Endothelial cell of umbilical vein (primary cell): Measurements from ENCODE around the gene ZNF311. TPM values are rescaled to one million over a fixed set of nuclear protein-coding genes. Genes with fewer than 3 reads are reported as not detected.

Experiments used
- BruUV-seq: library from RNA; stranded (reverse); fragments of 400-500 nt; replicated peaks from 2 replicates; lab custom pipeline; 2021; lab: Mats Ljungman, UMichigan
- CTCF ChIA-PET: fragments of 300-600, 350-600 bp; sonication (Branson Sonifier 250); formaldehyde crosslinking; loops from one replicate; lab custom pipeline; 2021; ENCODE audit warnings: antibody characterized with exemption, inconsistent platforms; lab: Charles Lee
- POLR2A ChIA-PET: fragments of 300-600, 350-600 bp; sonication (Branson Sonifier 250); formaldehyde crosslinking; loops from one replicate; lab custom pipeline; 2021; ENCODE audit warnings: antibody characterized with exemption, inconsistent platforms; lab: Charles Lee
- DNase-seq: peaks from one replicate; pipeline ENCODE4 v3.0.0-alpha.2; 2011; ENCODE audit warnings: low read depth, low spot score
- FAIRE-seq: peaks from 2 replicates; lab custom pipeline; 2011; peaks lifted over from hg19 to GRCh38; lab: Jason Lieb, UNC
- H2AFZ ChIP-seq: 2 replicates; pipeline ENCODE4 v1.6.0; 2012; ENCODE audit warnings: low read depth, low read length, control low read depth, inconsistent platforms
- H3K27ac ChIP-seq: 2 replicates; pipeline ENCODE4 v1.5.1; 2011; ENCODE audit warnings: low read depth, mild to moderate bottlenecking, control low read depth, low read length, moderate library complexity; ENCODE audit not compliant: insufficient read depth
- H3K27me3 ChIP-seq, 2 experiments: 2 replicates each; pipeline versions ENCODE4 v1.6.0 to v1.6.1; 2011; ENCODE audit warnings: low read length in 2 of 2, mixed read lengths in 1 of 2; ENCODE audit not compliant: control insufficient read depth in 2 of 2, insufficient read depth in 2 of 2
- H3K36me3 ChIP-seq, 2 experiments: 2 replicates in 1 of 2; 3 replicates in 1 of 2; pipeline ENCODE4 v1.5.1; 2011; ENCODE audit warnings: low read length in 2 of 2, mild to moderate bottlenecking in 1 of 2, moderate library complexity in 1 of 2; ENCODE audit not compliant: control insufficient read depth in 2 of 2, insufficient read depth in 2 of 2; ENCODE audit errors: extremely low read depth in 1 of 2
- H3K4me1 ChIP-seq: 3 replicates; pipeline ENCODE4 v1.5.1; 2011; ENCODE audit warnings: mild to moderate bottlenecking, low read length; ENCODE audit not compliant: control insufficient read depth, insufficient read depth; ENCODE audit errors: extremely low read depth
- H3K4me2 ChIP-seq: 2 replicates; pipeline ENCODE4 v1.6.1; 2011; ENCODE audit warnings: low read length, control low read depth, mixed read lengths; ENCODE audit not compliant: insufficient read depth
- H3K4me3 ChIP-seq, 3 experiments: fragments of 200-600 bp in 1 of 3; sonication (generic), shearing (Covaris generic) in 1 of 3; replicated peaks in 1 of 3; 2 replicates each; pipeline ENCODE4 v1.5.1; 2011 to 2016; ENCODE audit warnings: control low read depth in 3 of 3, low read length in 3 of 3, mild to moderate bottlenecking in 2 of 3, inconsistent platforms in 1 of 3, low read depth in 1 of 3, moderate library complexity in 1 of 3; ENCODE audit not compliant: insufficient read depth in 1 of 3
- H3K79me2 ChIP-seq: 2 replicates; pipeline ENCODE4 v1.6.0; 2012; ENCODE audit warnings: low read length, inconsistent platforms; ENCODE audit not compliant: control insufficient read depth, insufficient read depth
- H3K9ac ChIP-seq: replicated peaks from 2 replicates; pipeline ENCODE3; 2011; ENCODE audit warnings: low read length, control low read depth; ENCODE audit not compliant: insufficient read depth; ENCODE audit errors: extremely low read depth
- H3K9me1 ChIP-seq: replicated peaks from 3 replicates; pipeline ENCODE4 v1.6.0; 2011; ENCODE audit warnings: mild to moderate bottlenecking, low read length; ENCODE audit not compliant: control insufficient read depth, insufficient read depth; ENCODE audit errors: extremely low read depth
- H3K9me3 ChIP-seq: replicated peaks from 2 replicates; pipeline ENCODE4 v1.5.1; 2012; ENCODE audit warnings: low read length, inconsistent platforms; ENCODE audit not compliant: control insufficient read depth, insufficient read depth
- H4K20me1 ChIP-seq: replicated peaks from 2 replicates; pipeline ENCODE3; 2011; ENCODE audit warnings: mild to moderate bottlenecking, low read length; ENCODE audit not compliant: control insufficient read depth, insufficient read depth; ENCODE audit errors: extremely low read depth
- CTCF ChIP-seq, 2 donors: IDR thresholded peaks; 1 replicate in 1 of 2; 2 replicates in 1 of 2; pipeline ENCODE4 v1.5.1; 2011; ENCODE audit warnings: low read length in 2 of 2, mild to moderate bottlenecking in 2 of 2, moderate library complexity in 2 of 2, control low read depth in 1 of 2, inconsistent platforms in 1 of 2, low read depth in 1 of 2; ENCODE audit not compliant: insufficient read depth in 1 of 2; ENCODE audit errors: extremely low read depth in 1 of 2
- EZH2 ChIP-seq: IDR thresholded peaks from 2 replicates; pipeline ENCODE4 v1.6.1; 2012; ENCODE audit warnings: borderline replicate concordance, low read depth, mild to moderate bottlenecking, moderate library complexity, low read length, inconsistent platforms; ENCODE audit not compliant: severe bottlenecking
- FOS ChIP-seq: IDR thresholded peaks from 2 replicates; pipeline ENCODE4 v1.6.1; 2011; ENCODE audit warnings: mild to moderate bottlenecking, low read length, moderate library complexity, borderline replicate concordance; ENCODE audit not compliant: insufficient read depth
- GATA2 ChIP-seq: IDR thresholded peaks from 2 replicates; pipeline ENCODE4 v1.7.0; 2011; ENCODE audit warnings: low read depth, mild to moderate bottlenecking, moderate library complexity, mixed read lengths, low read length; ENCODE audit not compliant: insufficient read length, insufficient read depth
- JUN ChIP-seq: IDR thresholded peaks from 2 replicates; pipeline ENCODE4 v1.6.1; 2011; ENCODE audit warnings: borderline replicate concordance, low read depth; ENCODE audit not compliant: insufficient read length, insufficient read depth
- MAX ChIP-seq: IDR thresholded peaks from 2 replicates; pipeline ENCODE4 v1.6.1; 2011; ENCODE audit not compliant: insufficient read depth, insufficient read length
- MYC ChIP-seq: IDR thresholded peaks from one replicate; pipeline ENCODE4 v1.6.1; 2011; ENCODE audit warnings: mild to moderate bottlenecking, low read depth, low read length
- POLR2A ChIP-seq: IDR thresholded peaks from 2 replicates; pipeline ENCODE4 v1.6.1; 2012; ENCODE audit warnings: low read depth, mild to moderate bottlenecking, control low read depth, low read length
- POLR2AphosphoS5 ChIP-seq: IDR thresholded peaks from 2 replicates; pipeline ENCODE4 v1.6.1; 2012; ENCODE audit warnings: low read depth, mild to moderate bottlenecking, control low read depth, low read length, moderate library complexity; ENCODE audit not compliant: insufficient read depth
- dilution Hi-C: fragments of 300-500 bp; cut with MboI; formaldehyde crosslinking; loops from one replicate; pipeline ENCODE4 v1.15.0; 2019; ENCODE audit warnings: low sequenced_read_pairs; ENCODE audit not compliant: extremely low pct_ligation_motif_present
- intact Hi-C: fragments of 100-400 bp; cut with micrococcal nuclease; formaldehyde crosslinking; loops from one replicate; pipeline ENCODE4 v1.10.0; 2022
- polyA plus RNA-seq, 4 experiments: library from polyadenylated mRNA; depleted of rRNA in 3 of 4; stranded (reverse) in 3 of 4; unstranded in 1 of 4; fragments of >200 nt; gene quantifications; 2 replicates each; pipeline versions ENCODE4 v1.2.1 to v1.2.3, GENCODE V29; 2011 to 2012; ENCODE audit warnings: missing spikeins in 1 of 4
- total RNA-seq: library from RNA; stranded (reverse); gene quantifications from 2 replicates; pipeline ENCODE4 v1.2.3, GENCODE V29; 2021

ZNF311 gene
- total and polyA plus RNA-seq, 2 donors (not counting 3 experiments of a cell fraction or from before 2014, with no cell fraction given): 0.26 to 0.35 TPM

GRCh38 chr6:28983838-28984237, 21.3 kb downstream of the ZNF311 start:
- dilution Hi-C loops (no loop called here), intact Hi-C loops (loop anchor here (5.0 to 10.0 kb wide), 5 partner anchors 192 to 1509 kb away; partner anchors contain the start of gene ZNF184)
- ChIA-PET CTCF (interaction anchor here (0.9 to 7.1 kb wide), 6 partner anchors 14 to 145 kb away, joined by 3 to 56 read pairs (median 6); no protein-coding TSS in a partner anchor), POLR2A (no interaction called here)
- no peaks in the 10 kb centered on the region for H3K27me3 ChIP-seq
- no peaks in the 10 kb centered on the region for H3K79me2 ChIP-seq
- no peak for FAIRE-seq
- H4K20me1 ChIP-seq: no peaks in the 10 kb centered on the region
- no peak overlapping the region for H3K4me2 ChIP-seq
- H3K27ac ChIP-seq: no peak overlapping the region
- no peaks in the 10 kb centered on the region for H3K9me3 ChIP-seq
- no peak overlapping the region for H2AFZ ChIP-seq
- no peak overlapping the region for H3K9ac ChIP-seq
- H3K4me3 ChIP-seq: no peak overlapping the region
- BruUV-seq: no TSS peak
- no peak for TF ChIP-seq CTCF (IDR thresholded peaks at IDR 0.05; ENCODE audit: extremely low read depth in 1 of 2, insufficient read depth in 1 of 2, low read depth in 1 of 2, low read length in 2 of 2)
- TF ChIP-seq GATA2: no peak
- no peak for TF ChIP-seq MAX
- no peak for TF ChIP-seq FOS
- TF ChIP-seq MYC: no peak
- no peak for TF ChIP-seq POLR2AphosphoS5
- no peak for TF ChIP-seq EZH2
- no peak for TF ChIP-seq POLR2A
- TF ChIP-seq JUN: no peak
- peaks cover 13% of the 10 kb centered on the region for H3K4me1 ChIP-seq
- no peak for DNase-seq
- no peaks in the 10 kb centered on the region for H3K36me3 ChIP-seq
- H3K9me1 ChIP-seq: no peaks in the 10 kb centered on the region
